OCI-LY1 (cell line): Measurements from ENCODE around the gene TCERG1L.

Experiments
- H2AFZ ChIP-seq: fragments of 200-600 bp; sonication (generic), shearing (Covaris generic); 2 replicates; pipeline ENCODE4 v1.6.0; 2014; ENCODE audit warnings: antibody characterized with exemption, mild to moderate bottlenecking, low read length
- H3F3A ChIP-seq: fragments of 200-600 bp; sonication (generic), shearing (Covaris generic); 2 replicates; pipeline ENCODE4 v1.6.0; 2014; ENCODE audit warnings: mild to moderate bottlenecking, antibody characterized with exemption, low read length, moderate library complexity; ENCODE audit not compliant: insufficient read depth
- H3K27ac ChIP-seq: fragments of 200-600 bp; sonication (generic); 2 replicates; pipeline ENCODE4 v1.5.1; 2014; ENCODE audit warnings: low read length, mixed run types, mild to moderate bottlenecking, low read depth; ENCODE audit not compliant: poor library complexity, severe bottlenecking
- H3K27me3 ChIP-seq: fragments of 200-600 bp; sonication (generic); 2 replicates; pipeline ENCODE4 v1.6.0; 2014; ENCODE audit warnings: antibody characterized with exemption, mild to moderate bottlenecking, low read length, moderate library complexity; ENCODE audit not compliant: insufficient read depth
- H3K36me3 ChIP-seq: fragments of 200-600 bp; sonication (generic); 2 replicates; pipeline ENCODE4 v1.6.1; 2014; ENCODE audit warnings: mild to moderate bottlenecking, antibody characterized with exemption, low read length, moderate library complexity, mixed read lengths; ENCODE audit not compliant: insufficient read depth
- H3K4me1 ChIP-seq: fragments of 200-600 bp; sonication (generic); 2 replicates; pipeline ENCODE4 v1.5.1; 2014; ENCODE audit warnings: mild to moderate bottlenecking, low read length, moderate library complexity; ENCODE audit not compliant: insufficient read depth, severe bottlenecking
- H3K4me2 ChIP-seq: fragments of 200-600 bp; sonication (generic), shearing (Covaris generic); 2 replicates; pipeline ENCODE4 v1.6.1; 2014; ENCODE audit warnings: low read length
- H3K4me3 ChIP-seq: fragments of 200-600 bp; sonication (generic); 2 replicates; pipeline ENCODE4 v1.5.1; 2014; ENCODE audit warnings: low read length, low read depth, mild to moderate bottlenecking, mixed read lengths; ENCODE audit not compliant: poor library complexity, severe bottlenecking
- H3K79me2 ChIP-seq: fragments of 200-600 bp; shearing (Covaris generic); 2 replicates; pipeline ENCODE4 v1.6.1; 2016; ENCODE audit warnings: mixed run types, low read length, mixed read lengths; ENCODE audit not compliant: insufficient read depth
- H3K9ac ChIP-seq: fragments of 200-600 bp; sonication (generic), shearing (Covaris generic); 2 replicates; pipeline ENCODE4 v1.6.1; 2014; ENCODE audit warnings: mild to moderate bottlenecking, low read length, mixed read lengths
- H3K9me2 ChIP-seq: fragments of 200-600 bp; sonication (generic), shearing (Covaris generic); 2 replicates; pipeline ENCODE4 v1.6.1; 2014; ENCODE audit warnings: low read depth, mild to moderate bottlenecking, low read length, mixed read lengths
- H3K9me3 ChIP-seq: fragments of 200-600 bp; shearing (Covaris generic); 2 replicates; pipeline ENCODE4 v1.6.1; 2014; ENCODE audit warnings: low read length, mixed read lengths
- H4K20me1 ChIP-seq: fragments of 200-600 bp; sonication (generic), shearing (Covaris generic); 2 replicates; pipeline ENCODE4 v1.6.0; 2016; ENCODE audit warnings: mild to moderate bottlenecking, low read length; ENCODE audit not compliant: insufficient read depth
- EZH2 ChIP-seq: fragments of 200-600 bp; sonication (generic), shearing (Covaris generic); IDR thresholded peaks from 2 replicates; pipeline ENCODE4 v1.8.0; 2017; ENCODE audit warnings: borderline replicate concordance, mixed run types, mild to moderate bottlenecking, antibody characterized with exemption, low read length, moderate library complexity, mixed read lengths
- TF ChIP-seq, protein P1 (sequence below): fragments of 200-600 bp; sonication (generic), shearing (Covaris generic); IDR thresholded peaks from 2 replicates; pipeline ENCODE4 v1.5.1; 2017; ENCODE audit warnings: mild to moderate bottlenecking, antibody characterized with exemption, low read length, moderate library complexity, mixed read lengths

Gene TCERG1L

DNA sequence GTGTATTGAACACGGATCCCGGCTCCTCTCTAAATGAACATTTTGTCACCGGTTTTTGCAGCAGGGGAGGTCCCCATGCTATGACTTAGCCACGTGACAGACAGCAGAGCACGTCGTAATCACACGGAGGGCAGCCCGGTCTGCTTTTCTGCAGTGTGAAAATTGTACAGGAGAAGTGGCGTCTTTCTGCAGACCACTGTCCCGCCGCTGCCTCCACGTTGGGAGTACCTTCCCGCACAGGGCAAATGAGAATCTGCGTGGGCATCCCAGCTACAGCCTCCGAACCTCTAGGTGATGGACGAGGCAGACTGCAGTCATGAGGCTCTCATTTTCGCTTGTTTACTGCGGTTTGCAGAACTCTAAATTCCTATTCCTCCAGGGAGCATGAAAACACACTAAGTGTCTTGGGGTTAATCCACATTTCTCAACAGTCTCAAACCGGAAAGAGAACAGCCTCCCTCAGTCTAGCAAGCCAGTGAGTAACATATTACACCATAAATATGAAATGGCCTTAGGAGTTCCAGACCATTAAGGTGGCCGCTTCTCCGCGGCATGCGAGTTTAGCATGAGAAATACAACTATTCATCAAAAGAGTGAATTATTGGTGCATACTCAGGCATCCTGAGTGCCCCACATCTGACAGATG, 89.8 kb downstream of the TCERG1L start:
- no peaks in the 10 kb centered on the region for H3F3A ChIP-seq
- H3K79me2 ChIP-seq = no peaks in the 10 kb centered on the region
- no peaks in the 10 kb centered on the region for H3K36me3 ChIP-seq
- H3K4me1 ChIP-seq = no peaks in the 10 kb centered on the region
- no peaks in the 10 kb centered on the region for H3K9me2 ChIP-seq
- no peak overlapping the region for H3K27ac ChIP-seq
- H3K4me3 ChIP-seq = no peak overlapping the region
- no peaks in the 10 kb centered on the region for H4K20me1 ChIP-seq
- no peaks in the 10 kb centered on the region for H3K27me3 ChIP-seq
- H2AFZ ChIP-seq = no peak overlapping the region
- TF ChIP-seq, protein P1, sequence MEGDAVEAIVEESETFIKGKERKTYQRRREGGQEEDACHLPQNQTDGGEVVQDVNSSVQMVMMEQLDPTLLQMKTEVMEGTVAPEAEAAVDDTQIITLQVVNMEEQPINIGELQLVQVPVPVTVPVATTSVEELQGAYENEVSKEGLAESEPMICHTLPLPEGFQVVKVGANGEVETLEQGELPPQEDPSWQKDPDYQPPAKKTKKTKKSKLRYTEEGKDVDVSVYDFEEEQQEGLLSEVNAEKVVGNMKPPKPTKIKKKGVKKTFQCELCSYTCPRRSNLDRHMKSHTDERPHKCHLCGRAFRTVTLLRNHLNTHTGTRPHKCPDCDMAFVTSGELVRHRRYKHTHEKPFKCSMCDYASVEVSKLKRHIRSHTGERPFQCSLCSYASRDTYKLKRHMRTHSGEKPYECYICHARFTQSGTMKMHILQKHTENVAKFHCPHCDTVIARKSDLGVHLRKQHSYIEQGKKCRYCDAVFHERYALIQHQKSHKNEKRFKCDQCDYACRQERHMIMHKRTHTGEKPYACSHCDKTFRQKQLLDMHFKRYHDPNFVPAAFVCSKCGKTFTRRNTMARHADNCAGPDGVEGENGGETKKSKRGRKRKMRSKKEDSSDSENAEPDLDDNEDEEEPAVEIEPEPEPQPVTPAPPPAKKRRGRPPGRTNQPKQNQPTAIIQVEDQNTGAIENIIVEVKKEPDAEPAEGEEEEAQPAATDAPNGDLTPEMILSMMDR = no peak
- TF ChIP-seq EZH2 = no peak
- no peak overlapping the region for H3K9ac ChIP-seq
- H3K4me2 ChIP-seq = no peak overlapping the region
- no peaks in the 10 kb centered on the region for H3K9me3 ChIP-seq

DNA sequence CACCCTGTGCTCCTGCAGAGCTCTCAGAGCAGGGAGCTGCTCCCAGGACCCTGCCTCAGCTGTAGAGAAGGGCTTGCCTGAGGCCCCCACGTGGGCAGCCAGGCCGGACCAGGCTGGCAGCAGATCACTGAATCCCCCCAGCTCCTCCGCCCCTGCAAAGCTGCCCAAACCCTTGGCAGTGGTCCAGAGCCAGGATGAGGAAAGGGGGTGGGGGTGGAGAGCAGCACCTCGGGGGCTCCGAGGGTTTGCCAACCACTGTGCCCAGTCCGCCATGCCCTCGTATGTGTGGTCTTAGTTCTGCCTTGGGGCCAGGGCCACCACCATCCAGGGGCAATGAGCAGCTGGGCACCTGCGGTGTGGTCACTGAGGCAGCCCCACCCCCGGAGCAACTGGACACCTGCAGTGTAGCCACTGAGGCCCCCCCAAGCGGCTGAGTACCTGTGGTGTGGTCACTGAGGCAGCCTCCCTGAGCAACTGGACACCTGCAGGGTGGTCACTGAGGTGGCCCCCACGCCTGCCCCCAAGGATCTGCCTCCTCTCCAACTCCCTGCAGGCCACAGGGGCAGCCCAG, 90.8 kb downstream of the TCERG1L start:
- no peak overlapping the region for H3K27ac ChIP-seq
- H3K9ac ChIP-seq = no peak overlapping the region
- TF ChIP-seq EZH2 = no peak
- TF ChIP-seq, protein P1 = no peak
- no peaks in the 10 kb centered on the region for H3K9me3 ChIP-seq
- no peak overlapping the region for H3K4me3 ChIP-seq
- H3K4me1 ChIP-seq = no peaks in the 10 kb centered on the region
- H3K36me3 ChIP-seq = no peaks in the 10 kb centered on the region
- H3K79me2 ChIP-seq = no peaks in the 10 kb centered on the region
- H4K20me1 ChIP-seq = no peaks in the 10 kb centered on the region
- H3K9me2 ChIP-seq = no peaks in the 10 kb centered on the region
- no peaks in the 10 kb centered on the region for H3F3A ChIP-seq
- no peaks in the 10 kb centered on the region for H3K27me3 ChIP-seq
- H3K4me2 ChIP-seq = no peak overlapping the region
- no peak overlapping the region for H2AFZ ChIP-seq

DNA sequence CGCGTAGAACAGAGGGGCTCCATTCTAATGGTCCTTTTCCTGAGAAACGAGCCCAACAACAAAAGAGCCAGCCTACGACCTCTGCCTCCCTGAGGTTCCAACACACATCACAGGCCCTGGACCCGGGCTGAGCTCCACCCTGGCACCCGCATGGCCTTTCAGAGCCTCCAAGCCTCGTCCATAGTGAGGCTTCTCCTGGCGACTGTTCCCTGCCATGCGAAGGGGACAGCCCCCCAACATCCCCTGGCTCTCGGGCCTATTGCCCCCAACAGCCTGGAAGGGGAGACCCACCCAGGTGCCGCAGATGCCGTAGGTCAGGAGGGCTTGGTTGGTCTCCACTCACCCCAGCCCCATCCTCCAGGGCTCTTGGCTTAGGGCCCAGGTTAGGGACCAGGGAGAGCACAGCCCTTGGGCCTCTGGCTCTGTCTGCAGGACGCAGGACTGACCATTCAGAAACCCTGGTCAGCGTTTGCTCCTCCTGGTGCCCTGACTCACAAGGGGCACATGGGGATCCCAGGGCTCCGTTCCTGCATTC, 91.5 kb downstream of the TCERG1L start:
- Histone ChIP-seq H3K27me3 (no peaks in the 10 kb centered on the region), H3K9ac (no peak overlapping the region), H3K36me3 (no peaks in the 10 kb centered on the region), H3K79me2 (no peaks in the 10 kb centered on the region), H2AFZ (no peak overlapping the region), H3F3A (no peaks in the 10 kb centered on the region), H3K27ac (no peak overlapping the region), H3K4me3 (no peak overlapping the region), H3K4me1 (no peaks in the 10 kb centered on the region), H3K9me2 (no peaks in the 10 kb centered on the region), H3K9me3 (no peaks in the 10 kb centered on the region), H3K4me2 (no peak overlapping the region), H4K20me1 (no peaks in the 10 kb centered on the region)
- no peak for TF ChIP-seq EZH2
- TF ChIP-seq, protein P1 = no peak
